Spleen (tissue), 7 donors: ENCODE results near the gene IFNA2.

Experiments
- POLR2A ChIP-seq, 3 donors: fragments of 450-650 bp; IDR thresholded peaks; one replicate each; pipeline ENCODE4 v1.5.1; 2017; ENCODE audit warnings: antibody characterized with exemption in 3 of 3, mild to moderate bottlenecking in 1 of 3
- POLR2AphosphoS5 ChIP-seq, 3 donors: sonication (generic); formaldehyde crosslinking; IDR thresholded peaks; one replicate each; pipeline ENCODE4 v1.5.1; 2017; ENCODE audit warnings: antibody characterized with exemption in 3 of 3
- TF ChIP-seq, protein P1 (sequence below), 11 experiments: fragments of 200-600 bp in 7 of 11; fragments of 450-650 bp in 4 of 11; sonication (generic) in 4 of 11; IDR thresholded peaks in 8 of 11; conservative IDR thresholded peaks in 3 of 11; 1 replicate in 7 of 11; 2 replicates in 4 of 11; pipeline versions ENCODE4 v1.4.0 to v1.8.0; 2016 to 2021; ENCODE audit warnings: antibody characterized with exemption in 11 of 11, inconsistent platforms in 4 of 11, mild to moderate bottlenecking in 1 of 11
- donor health status: DM: no; HTN: no; CAD: no; lungs with moderate emphysema.
- donor health status: DM: no; HTN: no; CAD: no.
- donor health status: DM: no; HTN: no; CAD: no.

DNA sequence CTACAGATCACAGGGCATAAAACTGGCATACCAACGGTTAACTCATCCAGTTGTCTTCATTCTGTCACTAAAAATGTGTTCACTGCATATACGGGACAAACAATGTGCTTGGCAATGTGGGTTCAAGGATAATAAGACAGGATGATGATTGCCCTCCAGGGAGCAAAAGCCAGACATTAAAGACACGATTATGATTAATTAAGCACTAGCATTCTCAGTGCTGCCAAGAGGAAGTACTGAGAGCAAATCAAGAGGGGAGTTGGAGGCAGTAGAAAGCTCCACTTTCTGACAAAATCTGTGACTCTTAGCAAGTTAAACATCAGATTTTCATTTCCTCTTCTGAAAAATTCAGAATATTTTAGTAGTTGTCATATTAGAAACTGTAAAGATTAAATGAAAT is 14.8 kb upstream of the IFNA2 start:
- no peak for TF ChIP-seq POLR2A (IDR thresholded peaks at IDR 0.05)
- TF ChIP-seq, protein P1, sequence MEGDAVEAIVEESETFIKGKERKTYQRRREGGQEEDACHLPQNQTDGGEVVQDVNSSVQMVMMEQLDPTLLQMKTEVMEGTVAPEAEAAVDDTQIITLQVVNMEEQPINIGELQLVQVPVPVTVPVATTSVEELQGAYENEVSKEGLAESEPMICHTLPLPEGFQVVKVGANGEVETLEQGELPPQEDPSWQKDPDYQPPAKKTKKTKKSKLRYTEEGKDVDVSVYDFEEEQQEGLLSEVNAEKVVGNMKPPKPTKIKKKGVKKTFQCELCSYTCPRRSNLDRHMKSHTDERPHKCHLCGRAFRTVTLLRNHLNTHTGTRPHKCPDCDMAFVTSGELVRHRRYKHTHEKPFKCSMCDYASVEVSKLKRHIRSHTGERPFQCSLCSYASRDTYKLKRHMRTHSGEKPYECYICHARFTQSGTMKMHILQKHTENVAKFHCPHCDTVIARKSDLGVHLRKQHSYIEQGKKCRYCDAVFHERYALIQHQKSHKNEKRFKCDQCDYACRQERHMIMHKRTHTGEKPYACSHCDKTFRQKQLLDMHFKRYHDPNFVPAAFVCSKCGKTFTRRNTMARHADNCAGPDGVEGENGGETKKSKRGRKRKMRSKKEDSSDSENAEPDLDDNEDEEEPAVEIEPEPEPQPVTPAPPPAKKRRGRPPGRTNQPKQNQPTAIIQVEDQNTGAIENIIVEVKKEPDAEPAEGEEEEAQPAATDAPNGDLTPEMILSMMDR (IDR thresholded peaks at IDR 0.05 in 8 of 11, conservative IDR thresholded peaks at IDR 0.05 in 3 of 11) = no peak
- peak in 1 of 3 donors; percentile 9 for TF ChIP-seq POLR2AphosphoS5 (IDR thresholded peaks at IDR 0.05)
